Activated CD8-positive, alpha-beta memory T cell treated with anti-CD3 and anti-CD28 coated beads for 36 hours (primary cell): ENCODE results near the gene FAM186B. TPM values are rescaled to one million over a fixed set of nuclear protein-coding genes. Genes with fewer than 3 reads are reported as not detected.

Experiments
- CTCF ChIA-PET: fragments of 350-600 bp; sonication (Branson Sonifier 250); formaldehyde crosslinking; loops from one replicate; lab custom pipeline; 2021; ENCODE audit warnings: antibody characterized with exemption; lab: Charles Lee
- POLR2A ChIA-PET: fragments of 350-600 bp; sonication (Branson Sonifier 250); formaldehyde crosslinking; loops from one replicate; lab custom pipeline; 2021; ENCODE audit warnings: antibody characterized with exemption; lab: Charles Lee
- total RNA-seq, 2 experiments: library from RNA; stranded (reverse); gene quantifications; one replicate each; pipeline ENCODE4 v1.2.3, GENCODE V29; 2021

FAM186B gene
- total RNA-seq, 2 experiments from 2014 or later = 0.17 TPM; not detected in 1

DNA sequence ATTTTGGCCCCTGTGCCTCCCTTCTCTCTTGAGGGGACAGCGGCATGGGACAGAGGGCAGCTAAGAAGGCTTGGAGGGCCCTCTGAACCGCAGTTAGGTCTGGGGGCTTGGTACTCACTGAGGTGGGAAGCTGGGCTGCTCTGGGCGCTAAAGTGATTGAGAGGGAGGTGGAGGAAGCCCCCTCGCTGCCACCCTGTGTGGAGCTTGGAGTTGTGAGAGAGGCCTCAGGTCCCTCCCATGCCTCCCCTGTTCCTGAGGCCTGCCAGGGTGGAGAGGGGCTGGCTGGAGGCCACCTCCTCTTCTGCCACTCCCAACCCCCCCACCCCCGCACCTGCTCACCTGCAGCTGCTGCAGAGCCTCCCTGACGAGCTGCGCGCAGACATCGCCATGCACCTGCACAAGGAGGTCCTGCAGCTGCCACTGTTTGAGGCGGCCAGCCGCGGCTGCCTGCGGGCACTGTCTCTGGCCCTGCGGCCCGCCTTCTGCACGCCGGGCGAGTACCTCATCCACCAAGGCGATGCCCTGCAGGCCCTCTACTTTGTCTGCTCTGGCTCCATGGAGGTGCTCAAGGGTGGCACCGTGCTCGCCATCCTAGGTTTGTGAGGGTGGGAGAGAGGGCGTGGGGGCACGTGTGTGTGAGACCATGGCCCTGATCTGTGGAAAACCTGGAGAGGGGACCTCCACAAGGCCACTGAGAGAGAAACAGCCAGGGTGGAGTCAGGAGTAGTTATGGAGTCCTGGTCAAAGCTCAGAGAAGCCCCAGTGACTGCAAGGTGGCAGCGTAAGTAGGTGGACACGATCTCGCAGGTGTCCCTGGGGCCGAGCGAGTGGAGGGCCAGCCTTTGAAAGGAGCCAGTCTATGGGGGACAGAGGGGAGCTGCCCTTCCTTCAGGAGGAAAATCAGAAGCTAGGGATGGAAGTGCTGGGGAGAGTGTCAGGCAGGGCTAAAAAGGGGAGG lies 55.4 kb downstream of the FAM186B start:
- ChIA-PET CTCF (interaction anchor here (1.0 kb wide), 1 partner anchor 72 kb away, joined by 3 read pairs; no protein-coding TSS in a partner anchor), POLR2A (no interaction called here)

DNA sequence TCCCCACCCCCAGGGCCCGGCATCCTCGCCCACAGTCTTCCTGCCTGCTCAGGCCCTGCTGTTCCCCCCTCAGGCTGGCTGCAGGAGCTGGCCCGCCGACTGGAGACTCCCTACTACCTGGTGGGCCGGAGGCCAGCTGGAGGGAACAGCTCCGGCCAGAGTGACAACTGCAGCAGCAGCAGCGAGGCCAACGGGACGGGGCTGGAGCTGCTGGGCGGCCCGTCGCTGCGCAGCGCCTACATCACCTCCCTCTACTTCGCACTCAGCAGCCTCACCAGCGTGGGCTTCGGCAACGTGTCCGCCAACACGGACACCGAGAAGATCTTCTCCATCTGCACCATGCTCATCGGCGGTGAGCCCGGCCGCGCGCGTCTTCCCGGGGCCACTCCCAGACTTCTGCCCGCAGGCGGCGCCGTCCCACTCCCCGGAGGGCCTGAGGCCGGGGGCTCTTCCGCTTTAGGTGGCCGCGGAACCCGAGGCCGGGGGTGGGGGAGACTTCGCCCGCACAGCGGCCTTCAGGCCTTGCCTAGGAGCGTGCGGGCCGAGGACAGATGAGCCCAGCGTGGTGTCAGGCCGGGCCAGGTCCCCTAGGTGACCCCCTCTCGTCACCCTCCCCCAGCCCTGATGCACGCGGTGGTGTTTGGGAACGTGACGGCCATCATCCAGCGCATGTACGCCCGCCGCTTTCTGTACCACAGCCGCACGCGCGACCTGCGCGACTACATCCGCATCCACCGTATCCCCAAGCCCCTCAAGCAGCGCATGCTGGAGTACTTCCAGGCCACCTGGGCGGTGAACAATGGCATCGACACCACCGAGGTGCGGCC lies 56.4 kb downstream of the FAM186B start:
- ChIA-PET POLR2A (no interaction called here), CTCF (interaction anchor here (0.5 to 1.1 kb wide), 2 partner anchors 74 to 237 kb away, joined by 3 read pairs; partner anchors contain the start of gene PRPF40B)

DNA sequence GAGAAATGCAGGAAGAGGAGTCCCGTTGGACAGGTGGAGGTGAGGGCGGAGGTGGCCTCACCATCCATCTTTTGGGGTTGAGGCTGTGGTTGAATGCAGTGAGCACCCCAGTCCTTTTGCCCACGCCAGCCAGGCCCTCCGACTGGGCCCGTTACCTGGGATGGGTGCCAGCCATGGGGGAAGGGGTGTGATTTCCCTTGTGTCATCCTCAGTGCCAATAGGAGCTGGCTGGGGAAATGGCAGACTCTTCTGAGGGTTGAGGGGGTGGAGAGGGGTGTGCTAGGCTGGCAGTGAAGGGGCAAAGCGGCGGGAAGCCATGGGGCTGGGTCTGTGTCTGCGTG lies 57.0 kb downstream of the FAM186B start:
- POLR2A ChIA-PET = no interaction called here

DNA sequence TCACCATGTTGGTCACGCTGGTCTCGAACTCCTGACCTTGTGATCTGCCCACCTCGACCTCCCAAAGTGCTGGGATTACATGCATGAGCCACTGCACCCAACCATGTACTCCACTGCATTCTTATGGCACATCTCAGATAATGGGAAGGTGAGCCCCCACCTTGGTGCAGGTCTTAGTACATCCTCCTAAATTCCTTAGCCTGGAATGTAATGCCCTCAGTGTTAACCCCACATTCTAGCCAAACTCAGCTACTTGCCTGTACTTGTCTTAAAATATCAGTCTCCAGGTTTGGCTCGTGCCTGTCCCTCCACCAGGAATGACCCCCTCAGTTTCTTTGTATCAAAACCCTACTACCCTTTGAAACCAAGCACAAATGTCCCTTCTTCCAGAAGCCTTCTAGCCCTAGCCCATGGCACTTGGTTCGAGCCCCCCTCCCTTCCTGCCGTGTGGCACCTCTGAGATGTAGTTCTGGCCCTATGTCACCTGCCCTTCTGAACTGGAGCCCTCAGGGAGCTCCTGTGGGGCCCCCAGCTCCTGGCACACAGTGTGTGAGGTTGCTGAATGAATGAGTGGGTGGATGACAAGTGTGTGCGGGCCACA lies 58.2 kb downstream of the FAM186B start:
- ChIA-PET POLR2A (no interaction called here), CTCF (no interaction called here)

More for the DNA sequence above, 57.0 kb downstream of the FAM186B start:
- CTCF ChIA-PET = interaction anchor here (1.1 kb wide), 1 partner anchor 75 kb away, joined by 3 read pairs; the partner anchor contains the start of gene PRPF40B

DNA sequence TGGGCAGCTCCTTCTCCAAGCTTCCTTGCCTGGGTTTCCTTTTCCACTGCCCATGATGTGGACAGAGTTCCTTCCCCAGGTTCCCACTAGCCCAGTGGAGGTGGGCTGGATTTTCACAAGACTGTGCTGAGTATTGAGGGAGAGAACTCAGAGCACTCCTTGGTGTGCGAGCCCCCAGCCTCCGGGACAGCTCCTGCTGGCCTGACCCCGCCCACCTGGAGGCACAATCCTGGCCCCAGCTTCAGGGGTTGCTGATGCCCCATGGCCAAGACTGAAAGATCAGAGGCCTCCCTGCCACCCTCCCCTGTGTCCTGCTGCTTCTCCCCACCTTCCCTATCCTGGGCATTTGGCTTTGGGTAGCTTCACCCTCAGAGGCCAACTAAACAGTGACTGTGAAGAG lies 59.0 kb downstream of the FAM186B start:
- CTCF ChIA-PET = no interaction called here
- POLR2A ChIA-PET = no interaction called here

DNA sequence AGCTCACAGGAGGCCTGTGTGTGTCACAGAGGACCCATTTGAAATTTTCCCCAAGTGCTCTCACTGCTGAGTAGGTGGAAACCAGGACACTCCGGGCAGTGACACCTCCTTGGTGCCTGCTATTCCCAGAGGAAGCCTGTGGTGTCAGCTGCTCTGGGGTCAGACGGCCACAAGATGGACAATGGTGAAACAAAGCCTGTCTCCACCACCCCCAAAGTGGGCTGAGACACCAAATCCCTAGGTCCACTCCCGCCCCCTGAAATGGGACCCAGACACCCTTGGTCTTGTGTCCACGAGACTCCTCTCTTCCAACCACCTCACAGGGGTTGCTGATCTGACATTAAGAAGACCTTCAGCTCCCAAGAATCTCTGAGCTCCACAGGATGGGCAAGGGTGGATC lies 59.6 kb downstream of the FAM186B start:
- ChIA-PET POLR2A (no interaction called here), CTCF (interaction anchor here (1.2 kb wide), 1 partner anchor 9 kb away, joined by 3 read pairs; no protein-coding TSS in a partner anchor)

DNA sequence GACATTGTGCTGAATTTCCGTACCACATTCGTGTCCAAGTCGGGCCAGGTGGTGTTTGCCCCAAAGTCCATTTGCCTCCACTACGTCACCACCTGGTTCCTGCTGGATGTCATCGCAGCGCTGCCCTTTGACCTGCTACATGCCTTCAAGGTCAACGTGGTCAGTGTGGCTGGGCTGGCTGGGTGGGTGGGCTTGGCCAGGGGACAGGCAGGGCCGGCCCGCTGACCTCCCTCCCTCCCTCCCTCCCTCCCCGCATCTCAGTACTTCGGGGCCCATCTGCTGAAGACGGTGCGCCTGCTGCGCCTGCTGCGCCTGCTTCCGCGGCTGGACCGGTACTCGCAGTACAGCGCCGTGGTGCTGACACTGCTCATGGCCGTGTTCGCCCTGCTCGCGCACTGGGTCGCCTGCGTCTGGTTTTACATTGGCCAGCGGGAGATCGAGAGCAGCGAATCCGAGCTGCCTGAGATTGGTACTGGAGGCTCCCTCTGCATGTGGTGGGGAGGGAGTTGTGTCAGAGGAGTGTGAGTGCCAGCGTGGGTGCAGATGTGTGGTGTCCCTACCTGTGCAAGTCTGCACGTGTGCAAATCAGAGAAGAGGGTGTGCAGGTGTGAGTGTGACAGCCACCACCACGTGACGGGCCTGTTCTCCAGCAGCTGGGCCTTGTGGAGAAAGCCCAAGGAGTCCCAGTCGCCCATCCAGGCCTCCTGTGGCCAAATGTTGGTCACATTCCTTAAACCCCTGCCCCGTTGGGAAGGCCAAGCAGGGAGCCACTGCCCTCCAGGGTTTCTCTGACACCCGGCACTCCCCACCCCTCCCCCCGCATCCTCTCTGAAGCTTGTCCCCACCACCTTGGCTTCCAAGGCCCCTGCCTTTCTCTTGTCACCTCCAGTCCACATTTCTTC lies 61.3 kb downstream of the FAM186B start:
- POLR2A ChIA-PET = no interaction called here
- CTCF ChIA-PET = no interaction called here

DNA sequence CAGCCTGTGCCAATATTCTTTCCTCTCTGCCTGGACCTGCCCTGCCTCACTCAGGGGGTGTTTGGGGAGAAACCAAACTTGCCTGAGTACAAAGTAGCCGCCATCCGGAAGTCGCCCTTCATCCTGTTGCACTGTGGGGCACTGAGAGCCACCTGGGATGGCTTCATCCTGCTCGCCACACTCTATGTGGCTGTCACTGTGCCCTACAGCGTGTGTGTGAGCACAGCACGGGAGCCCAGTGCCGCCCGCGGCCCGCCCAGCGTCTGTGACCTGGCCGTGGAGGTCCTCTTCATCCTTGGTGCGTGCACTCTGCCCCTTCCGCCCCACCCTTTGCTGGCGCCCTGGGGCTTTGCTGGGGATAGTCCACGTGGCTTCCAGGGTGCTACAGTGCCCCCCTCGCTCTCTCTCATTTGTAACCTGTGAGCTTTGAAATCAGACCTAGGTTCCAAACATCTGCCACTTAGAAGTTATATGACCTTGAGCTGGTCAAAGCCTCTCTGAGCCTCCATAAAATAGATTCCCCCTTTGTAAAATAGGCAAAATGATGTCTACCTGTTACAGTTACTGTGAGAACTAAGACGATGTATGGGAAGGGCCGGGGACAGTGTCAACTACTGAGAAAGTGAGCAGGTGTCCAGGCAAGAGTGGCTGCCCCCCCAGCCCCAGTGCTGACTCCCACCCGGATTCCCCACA lies 62.1 kb downstream of the FAM186B start:
- POLR2A ChIA-PET = no interaction called here

DNA sequence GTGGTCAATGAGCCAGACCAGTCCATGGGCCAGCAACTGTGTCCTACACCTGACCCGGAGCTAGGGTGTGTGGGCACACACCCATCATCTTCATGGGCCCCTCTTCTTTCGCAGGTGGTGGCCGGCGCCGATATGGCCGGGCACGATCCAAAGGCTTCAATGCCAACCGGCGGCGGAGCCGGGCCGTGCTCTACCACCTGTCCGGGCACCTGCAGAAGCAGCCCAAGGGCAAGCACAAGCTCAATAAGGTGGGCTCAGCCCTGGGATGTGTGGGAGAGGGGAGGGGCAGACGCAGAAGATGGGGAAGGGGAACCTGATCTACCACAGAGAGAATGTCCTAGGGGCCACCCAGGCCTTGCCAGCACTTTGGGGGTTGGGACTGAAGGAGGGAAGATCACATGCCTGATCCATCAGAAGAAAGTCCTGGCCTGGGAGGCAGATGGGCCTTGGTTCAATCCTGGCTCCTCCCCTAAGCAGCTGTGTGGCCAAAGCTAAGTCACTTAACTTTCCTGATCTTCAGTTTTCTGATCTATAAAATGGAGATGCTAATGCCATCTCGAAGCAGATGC lies 62.8 kb downstream of the FAM186B start:
- POLR2A ChIA-PET = no interaction called here
- CTCF ChIA-PET = no interaction called here

More for the DNA sequence above, 62.1 kb downstream of the FAM186B start:
- CTCF ChIA-PET = no interaction called here

DNA sequence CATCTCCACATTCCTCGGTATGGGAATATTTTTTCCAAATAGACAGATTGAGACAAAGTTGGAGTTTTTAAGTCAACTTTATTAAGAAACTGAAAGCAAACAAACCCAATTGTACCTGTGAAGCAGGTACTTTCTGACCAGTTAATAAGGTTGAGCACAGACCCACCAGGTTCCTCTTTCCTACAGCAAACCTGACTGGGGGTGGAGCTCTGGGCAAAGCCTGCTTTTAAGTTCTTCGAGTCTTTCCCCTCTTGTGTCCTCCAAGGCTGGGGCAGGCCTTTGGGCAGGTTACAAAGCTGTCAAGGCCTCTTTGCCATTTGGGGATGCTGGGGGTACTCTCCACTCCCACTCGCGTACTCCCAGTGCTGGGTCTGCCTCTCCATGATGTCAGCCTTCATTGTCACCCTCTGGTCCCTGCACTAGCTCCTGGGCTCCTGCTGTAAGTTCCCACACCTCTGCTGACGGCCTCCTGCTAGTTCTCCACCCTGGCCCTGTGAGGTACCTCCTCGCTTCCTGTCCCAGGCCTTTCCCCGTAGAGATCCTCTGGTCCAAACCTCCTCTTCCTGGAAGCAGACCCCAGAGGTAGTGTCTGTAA lies 63.4 kb downstream of the FAM186B start:
- POLR2A ChIA-PET = no interaction called here
- CTCF ChIA-PET = no interaction called here

DNA sequence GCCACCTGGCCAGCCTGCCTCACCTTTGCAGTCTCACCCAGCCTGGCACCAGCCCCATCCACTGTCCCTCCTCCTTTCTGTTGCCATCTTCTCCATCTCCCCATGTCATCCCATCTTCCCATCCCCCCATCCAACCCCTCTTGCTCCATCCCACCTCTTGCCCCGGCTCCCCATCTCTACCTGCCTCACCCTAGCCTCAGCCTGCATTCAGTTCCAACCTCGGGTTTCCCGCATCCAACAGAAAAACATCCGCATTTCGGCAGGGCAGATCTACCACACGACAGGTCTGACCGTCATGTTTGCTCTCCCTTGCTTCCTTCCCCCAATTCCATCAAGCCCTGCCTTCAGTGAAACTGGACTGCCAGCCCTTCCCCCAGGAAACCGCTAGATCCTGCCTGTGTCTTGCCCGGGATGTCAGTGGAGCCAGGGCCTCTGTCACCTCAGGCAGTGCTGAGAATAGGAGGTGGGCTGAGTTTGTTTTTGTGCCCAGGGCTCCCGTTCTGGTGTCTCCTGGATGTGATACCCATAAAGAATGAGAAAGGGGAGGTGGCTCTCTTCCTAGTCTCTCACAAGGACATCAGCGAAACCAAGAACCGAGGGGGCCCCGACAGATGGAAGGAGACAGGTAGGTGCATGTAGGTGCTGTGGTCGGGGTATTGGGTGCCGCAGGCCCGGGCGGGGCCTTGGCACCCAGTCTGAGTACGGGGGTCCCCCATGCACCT lies 64.1 kb downstream of the FAM186B start:
- ChIA-PET CTCF (no interaction called here), POLR2A (no interaction called here)

DNA sequence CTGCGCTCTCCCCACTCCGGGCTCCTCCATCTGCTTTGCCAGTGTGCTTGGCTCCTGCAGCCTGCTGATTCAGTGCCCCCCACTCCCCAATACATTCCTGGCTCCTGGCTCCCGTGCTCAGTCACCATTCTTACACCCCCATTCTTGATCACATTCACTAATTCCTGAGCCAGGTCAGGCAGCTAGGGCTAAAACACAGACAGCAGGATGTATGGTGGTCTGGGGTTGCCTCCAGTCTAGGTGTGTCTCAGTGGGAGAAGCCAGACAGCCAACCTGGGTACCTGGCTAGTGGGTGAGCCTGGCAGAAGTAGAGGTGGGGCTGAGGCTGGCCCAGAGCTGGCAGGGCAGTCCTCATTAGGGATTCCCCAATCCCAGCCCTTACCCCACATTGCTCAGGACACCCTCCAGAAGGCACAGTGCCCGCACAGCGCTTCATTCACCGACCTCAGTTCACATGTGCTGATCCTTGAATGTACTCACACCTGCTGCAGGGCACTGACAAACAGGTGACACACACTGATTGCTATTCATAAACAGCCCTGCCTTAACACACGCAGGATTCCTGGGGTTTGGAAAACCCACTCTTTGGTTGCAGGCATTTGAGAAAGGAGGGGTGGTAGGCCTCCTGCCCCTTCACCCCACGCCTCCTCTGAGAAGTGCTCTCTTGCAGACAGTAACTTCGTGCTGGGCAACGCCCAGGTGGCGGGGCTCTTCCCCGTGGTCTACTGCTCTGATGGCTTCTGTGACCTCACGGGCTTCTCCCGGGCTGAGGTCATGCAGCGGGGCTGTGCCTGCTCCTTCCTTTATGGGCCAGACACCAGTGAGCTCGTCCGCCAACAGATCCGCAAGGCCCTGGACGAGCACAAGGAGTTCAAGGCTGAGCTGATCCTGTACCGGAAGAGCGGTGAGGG lies 65.0 kb downstream of the FAM186B start:
- ChIA-PET POLR2A (no interaction called here), CTCF (interaction anchor here (1.3 kb wide), 1 partner anchor 26 kb away, joined by 3 read pairs; no protein-coding TSS in a partner anchor)

DNA sequence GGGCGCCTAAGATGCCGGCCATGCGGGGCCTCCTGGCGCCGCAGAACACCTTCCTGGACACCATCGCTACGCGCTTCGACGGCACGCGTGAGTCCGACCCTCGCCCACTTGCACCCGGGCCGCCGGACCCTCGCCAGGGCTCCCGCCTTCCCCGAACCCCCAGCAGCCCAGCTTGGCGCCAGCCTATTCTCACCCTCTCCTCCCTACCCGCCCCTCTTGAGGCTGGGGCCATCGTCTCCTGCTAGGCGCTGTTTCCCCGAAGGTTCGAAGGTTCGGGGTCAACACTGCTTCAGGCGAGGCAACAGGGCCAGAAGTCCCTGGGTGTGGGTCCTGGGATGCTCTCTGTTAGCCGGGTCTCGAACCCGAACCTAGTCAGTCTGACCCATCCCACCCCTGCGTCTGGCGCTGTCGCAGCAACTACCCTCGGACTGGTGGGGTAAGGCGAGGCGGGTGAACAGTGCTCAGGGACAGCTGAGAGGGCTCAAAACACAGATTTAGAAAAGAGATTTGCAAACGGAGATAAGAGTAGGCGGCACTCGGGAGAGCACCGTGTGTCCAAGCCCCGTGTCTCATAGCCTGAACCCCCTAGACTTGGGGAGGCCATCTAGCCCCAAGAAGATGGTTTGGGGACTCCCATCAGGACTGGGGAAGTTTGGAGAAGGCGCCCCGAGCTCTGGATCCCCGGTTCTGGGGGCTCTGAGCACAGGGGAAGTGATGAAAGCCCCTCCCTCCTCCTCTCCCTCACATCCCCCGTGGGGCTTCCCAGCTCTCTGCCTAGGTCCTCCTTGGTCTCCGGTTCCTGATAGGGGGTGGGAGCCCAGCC lies 65.8 kb downstream of the FAM186B start:
- POLR2A ChIA-PET = no interaction called here
- CTCF ChIA-PET = interaction anchor here (1.3 to 1.5 kb wide), 2 partner anchors 27 kb away, joined by 3 to 4 read pairs; no protein-coding TSS in a partner anchor

DNA sequence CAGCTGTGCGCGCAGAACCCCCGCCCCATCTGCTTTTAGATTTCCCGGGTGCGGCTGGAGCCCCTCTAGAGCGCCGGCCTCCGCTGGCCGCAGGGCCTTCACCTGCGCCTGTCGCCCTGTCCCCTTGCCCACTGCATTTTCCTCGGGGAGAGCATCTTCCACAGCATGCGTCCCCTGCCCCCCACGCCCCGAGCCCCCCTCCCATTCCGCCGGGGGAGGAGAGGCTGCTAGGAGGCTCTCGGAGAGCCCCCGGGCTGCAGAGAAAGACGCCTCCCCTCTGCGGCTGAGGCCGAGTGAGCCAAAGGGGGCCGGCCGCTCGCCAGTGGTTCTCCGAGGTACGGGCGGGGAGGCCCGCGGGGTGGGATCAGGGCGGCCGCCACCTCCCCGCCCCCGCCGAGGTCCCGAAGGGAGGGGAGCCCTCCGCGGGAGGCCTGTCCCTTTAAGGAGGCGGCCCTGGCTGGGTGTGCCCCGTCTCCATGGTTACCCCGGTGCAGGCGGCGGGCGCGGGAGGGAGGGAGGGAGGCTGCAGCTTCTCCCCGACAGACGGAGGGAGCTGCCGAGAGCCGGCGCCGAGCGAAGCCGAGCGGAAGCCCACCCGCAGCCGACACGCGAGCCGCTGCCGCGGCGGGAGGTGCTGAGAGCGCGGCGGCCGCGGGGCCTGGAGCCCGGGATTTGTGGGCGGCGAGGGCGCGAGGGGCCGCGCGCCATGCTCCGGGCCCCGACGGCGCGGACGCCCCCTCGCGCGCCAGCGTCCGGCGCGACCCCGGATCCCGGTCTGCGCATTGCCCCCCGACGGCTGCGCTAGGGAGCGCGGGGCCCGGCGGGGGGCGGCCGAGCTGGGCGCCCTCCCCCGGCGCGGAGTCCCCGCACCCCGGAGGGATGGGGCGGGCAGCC lies 66.7 kb downstream of the FAM186B start, which contains the start of gene KCNH3:
Gene KCNH3 (plus strand): TSS at position 521 of the 894 bp plus-strand sequence. CDS start 387 bp downstream, outside the sequence.
- POLR2A ChIA-PET = interaction anchor here (0.6 to 1.3 kb wide), 3 partner anchors 15 to 180 kb away, joined by 3 to 5 read pairs (median 4); no protein-coding TSS in a partner anchor
- CTCF ChIA-PET = interaction anchor here (0.6 to 1.5 kb wide), 3 partner anchors 28 to 571 kb away, joined by 3 to 4 read pairs (median 3); no protein-coding TSS in a partner anchor
